ENCODE data around the gene CLDN6. TPM values are rescaled to one million over a fixed set of nuclear protein-coding genes. Genes with fewer than 3 reads are reported as not detected.

The CLDN6 gene
- total and polyA plus RNA-seq, 9 of the 15 experiments (the other 6 are each of a cell fraction or from before 2014, with no cell fraction given), result 0.22 to 0.75 (median 0.38) TPM; not detected in 3

DNA sequence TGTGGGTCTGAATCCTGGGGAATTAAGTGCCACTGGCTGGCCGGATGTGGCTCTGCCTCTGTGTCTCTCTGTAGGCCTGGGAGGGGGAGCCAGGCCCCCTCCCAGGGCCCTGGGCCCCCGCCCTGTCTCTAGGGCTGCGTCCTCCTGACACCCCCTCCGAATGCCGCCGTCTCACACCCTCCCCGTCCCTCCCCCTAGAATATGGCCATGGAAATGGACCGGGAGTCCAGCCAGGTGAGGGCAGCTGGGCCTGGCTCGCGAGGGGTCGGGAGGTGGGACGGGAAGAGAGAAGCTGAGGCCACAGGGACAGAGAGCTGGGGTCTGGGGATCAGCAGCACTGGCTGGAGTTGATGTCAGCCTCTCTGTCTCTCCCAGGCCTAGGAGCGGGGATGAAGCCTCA, 21.7 kb downstream of the CLDN6 start (continued):
- TF ChIP-seq, protein P1, sequence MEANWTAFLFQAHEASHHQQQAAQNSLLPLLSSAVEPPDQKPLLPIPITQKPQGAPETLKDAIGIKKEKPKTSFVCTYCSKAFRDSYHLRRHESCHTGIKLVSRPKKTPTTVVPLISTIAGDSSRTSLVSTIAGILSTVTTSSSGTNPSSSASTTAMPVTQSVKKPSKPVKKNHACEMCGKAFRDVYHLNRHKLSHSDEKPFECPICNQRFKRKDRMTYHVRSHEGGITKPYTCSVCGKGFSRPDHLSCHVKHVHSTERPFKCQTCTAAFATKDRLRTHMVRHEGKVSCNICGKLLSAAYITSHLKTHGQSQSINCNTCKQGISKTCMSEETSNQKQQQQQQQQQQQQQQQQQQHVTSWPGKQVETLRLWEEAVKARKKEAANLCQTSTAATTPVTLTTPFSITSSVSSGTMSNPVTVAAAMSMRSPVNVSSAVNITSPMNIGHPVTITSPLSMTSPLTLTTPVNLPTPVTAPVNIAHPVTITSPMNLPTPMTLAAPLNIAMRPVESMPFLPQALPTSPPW (CRISPR knock-in tag; IDR thresholded peaks at IDR 0.05), result no peak
- TF ChIP-seq PHB2 (IDR thresholded peaks at IDR 0.05; ENCODE audit: low read depth), result no peak
- TF ChIP-seq, protein P2, sequence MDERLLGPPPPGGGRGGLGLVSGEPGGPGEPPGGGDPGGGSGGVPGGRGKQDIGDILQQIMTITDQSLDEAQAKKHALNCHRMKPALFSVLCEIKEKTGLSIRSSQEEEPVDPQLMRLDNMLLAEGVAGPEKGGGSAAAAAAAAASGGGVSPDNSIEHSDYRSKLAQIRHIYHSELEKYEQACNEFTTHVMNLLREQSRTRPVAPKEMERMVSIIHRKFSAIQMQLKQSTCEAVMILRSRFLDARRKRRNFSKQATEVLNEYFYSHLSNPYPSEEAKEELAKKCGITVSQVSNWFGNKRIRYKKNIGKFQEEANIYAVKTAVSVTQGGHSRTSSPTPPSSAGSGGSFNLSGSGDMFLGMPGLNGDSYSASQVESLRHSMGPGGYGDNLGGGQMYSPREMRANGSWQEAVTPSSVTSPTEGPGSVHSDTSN (CRISPR knock-in tag; IDR thresholded peaks at IDR 0.05; ENCODE audit: low read depth), result no peak
- TF ChIP-seq, protein P2 (tag; conservative IDR thresholded peaks at IDR 0.05; ENCODE audit: low read depth), result no peak
- TF ChIP-seq JUN (IDR thresholded peaks at IDR 0.05; ENCODE audit: borderline replicate concordance, low read depth, low read length), result no peak
- TF ChIP-seq JUN (CRISPR knock-in tag; IDR thresholded peaks at IDR 0.05; ENCODE audit: borderline replicate concordance), result no peak
- TF ChIP-seq HNRNPL (IDR thresholded peaks at IDR 0.05; ENCODE audit: low read depth, low read length), result no peak

All from K562 (cell line).